Left renal pelvis (tissue), 4 donors: Measurements from ENCODE around the gene PAPPA. TPM values are rescaled to one million over a fixed set of nuclear protein-coding genes. Genes with fewer than 3 reads are reported as not detected.

Source experiments
- DNase-seq, 4 donors: peaks; one replicate each; pipeline ENCODE4 v3.0.0-alpha.2; 2013; ENCODE audit warnings: low read depth in 4 of 4, low spot score in 3 of 4
- polyA plus RNA-seq, 4 donors: library from polyadenylated mRNA; unstranded; fragments of 120-200 nt; gene quantifications; one replicate each; pipeline ENCODE4 v1.2.1, GENCODE V29; 2013; ENCODE audit not compliant: insufficient read length in 4 of 4

Gene PAPPA
- polyA plus RNA-seq, 4 donors = 1.6 to 8.8 (median 4.2) TPM

- DNase-seq = no peak
These were observed 242.1 kb downstream of the PAPPA start for GRCh38 chr9:116395699-116396037.

- no peak for DNase-seq
These were observed 249.6 kb downstream of the PAPPA start for GRCh38 chr9:116403171-116403570.

GRCh38 chr9:116404228-116404627, 250.6 kb downstream of the PAPPA start:
- DNase-seq = no peak

DNA sequence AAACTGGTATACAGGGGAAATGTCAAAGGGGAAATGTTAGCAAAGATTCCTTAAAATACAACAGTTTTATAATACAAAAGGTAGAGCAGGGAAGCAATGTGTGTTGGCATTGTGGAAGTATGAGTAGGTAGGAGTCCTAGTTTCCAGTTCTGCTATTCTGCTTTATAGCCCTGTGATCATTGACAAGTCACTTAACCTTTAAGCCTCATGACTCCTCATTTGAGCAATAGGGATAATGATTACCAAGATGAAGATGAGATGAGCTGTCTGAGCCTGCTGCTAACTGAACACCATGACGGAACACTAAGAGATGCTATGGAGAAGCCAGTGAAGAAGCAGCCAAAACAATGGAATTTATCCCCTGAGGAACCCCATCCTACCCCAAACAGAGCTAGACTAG, 251.7 kb downstream of the PAPPA start:
- DNase-seq = no peak

DNA sequence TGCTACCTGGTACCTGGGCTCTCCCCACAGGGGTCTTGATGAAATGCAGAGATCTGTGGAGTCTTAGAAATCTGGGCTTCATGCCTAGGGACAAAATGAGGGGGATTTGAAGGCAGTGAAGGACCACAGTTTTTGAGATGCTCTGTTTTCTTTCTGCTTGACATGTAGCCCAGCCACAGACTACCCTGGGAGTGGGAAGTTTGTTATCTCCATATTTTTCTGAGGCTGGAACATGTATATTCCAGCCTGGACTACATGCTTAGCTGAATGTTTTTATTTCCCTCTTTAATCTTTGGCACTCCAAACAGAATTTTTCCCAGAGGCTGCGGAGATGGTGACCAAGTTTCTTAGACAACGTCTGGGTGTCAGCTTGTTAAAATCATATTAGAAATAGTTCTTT, 252.9 kb downstream of the PAPPA start:
- no peak for DNase-seq

GRCh38 chr9:116409129-116409528, 255.5 kb downstream of the PAPPA start:
- DNase-seq = no peak

DNA sequence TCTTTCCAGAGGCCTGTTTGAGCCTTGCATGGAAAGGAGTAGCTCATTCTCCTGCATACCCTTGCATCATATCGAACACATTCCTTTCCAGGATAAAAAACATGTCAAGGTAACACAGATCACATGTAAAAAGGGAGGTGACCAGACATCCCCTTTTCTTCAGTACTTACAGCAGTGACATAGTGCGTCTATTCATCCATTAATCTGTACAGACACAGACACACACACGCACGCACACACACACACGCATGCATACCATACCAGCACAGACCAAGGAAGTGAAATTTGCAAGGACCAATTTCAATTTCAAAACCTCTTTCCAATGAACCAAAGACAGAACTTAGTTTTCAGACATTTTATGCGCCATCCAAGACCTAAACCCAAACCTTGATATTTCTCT, 256.0 kb downstream of the PAPPA start:
- DNase-seq = no peak

DNA sequence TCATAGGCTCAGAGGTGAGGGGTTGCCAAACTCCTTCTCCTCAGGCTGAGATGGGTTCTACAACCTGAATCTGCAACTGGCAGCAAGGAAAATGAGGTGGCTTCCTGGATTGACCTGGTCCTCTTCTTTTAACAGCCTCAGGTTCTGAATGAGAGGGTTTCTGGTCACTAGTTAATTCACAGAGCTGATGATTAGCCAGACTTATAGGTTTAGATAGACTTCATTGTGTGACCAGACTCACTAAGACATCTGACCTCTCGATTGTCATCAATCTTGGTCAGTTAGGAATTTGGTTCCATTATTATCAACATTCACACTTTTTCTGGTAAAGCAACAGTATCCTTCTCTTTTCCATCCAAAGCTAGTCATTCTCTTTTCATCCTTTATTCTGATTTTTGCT, 257.9 kb downstream of the PAPPA start:
- DNase-seq = no peak

- no peak for DNase-seq
These were observed 260.8 kb downstream of the PAPPA start for GRCh38 chr9:116414374-116414773.

DNA sequence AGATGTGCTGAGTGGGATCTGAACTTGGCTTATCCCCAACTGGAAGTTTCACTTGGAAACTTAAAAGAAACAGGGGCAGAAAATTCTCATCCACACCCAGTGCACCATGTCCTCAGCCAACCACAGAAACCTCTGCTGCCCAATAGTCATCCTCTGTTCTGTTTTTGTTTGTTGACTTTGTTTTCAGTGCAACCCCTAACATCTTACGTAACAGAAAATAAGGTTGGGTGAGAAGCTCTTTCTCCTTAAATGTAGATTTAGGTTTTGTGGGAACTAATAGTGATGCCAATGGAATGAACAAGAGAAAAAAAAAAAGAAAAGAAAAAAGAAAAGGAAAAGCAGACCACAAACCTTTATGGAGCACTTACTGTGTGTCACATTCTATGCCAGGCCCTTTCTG, 262.8 kb downstream of the PAPPA start:
- DNase-seq = no peak

- DNase-seq = peak in 1 of 4 donors; percentile 45
These were observed 263.9 kb downstream of the PAPPA start for GRCh38 chr9:116417464-116417863.

- no peak for DNase-seq
These were observed 265.6 kb downstream of the PAPPA start for GRCh38 chr9:116419181-116419580.

GRCh38 chr9:116420993-116421538, 267.5 kb downstream of the PAPPA start:
- DNase-seq = no peak

DNA sequence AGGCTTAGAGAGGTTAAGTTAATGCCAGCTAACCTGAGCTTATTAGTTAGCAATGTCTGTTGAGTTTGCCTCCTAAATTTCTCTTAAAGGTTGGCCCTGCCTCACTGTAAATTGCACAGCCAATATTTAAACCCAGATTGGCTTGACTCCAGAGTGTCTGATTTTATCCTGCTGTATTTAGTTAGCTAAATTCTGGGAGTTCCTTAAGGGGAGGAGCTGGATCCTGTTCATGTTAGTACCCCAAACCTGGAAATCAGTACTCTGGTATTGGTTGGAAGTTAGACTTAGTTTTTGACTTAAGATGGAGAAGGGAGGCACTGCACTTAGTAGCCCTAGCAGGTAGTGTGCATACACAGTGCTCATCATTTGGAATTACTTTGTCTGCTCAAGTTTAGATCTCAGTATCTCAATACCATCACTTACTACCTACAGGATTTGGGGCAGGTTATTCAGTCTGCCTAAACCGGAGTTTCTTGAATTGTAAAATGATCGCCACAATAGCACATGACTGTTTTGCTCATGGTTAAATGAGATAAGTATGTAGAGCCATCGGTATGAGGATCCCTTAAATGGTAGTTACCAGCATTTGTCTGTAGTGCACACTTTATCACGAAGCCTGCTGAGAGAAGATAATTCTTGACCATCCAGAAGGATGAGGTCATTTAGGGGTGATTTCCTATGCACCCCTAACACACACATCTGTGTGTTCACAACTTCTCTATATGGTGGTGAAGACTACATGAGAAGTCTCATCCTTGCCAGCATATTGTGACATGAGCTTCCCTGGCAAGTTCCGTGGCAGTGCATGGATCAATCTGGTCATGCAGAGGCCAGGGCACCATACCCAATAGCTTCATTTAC, 268.8 kb downstream of the PAPPA start:
- DNase-seq = no peak

DNA sequence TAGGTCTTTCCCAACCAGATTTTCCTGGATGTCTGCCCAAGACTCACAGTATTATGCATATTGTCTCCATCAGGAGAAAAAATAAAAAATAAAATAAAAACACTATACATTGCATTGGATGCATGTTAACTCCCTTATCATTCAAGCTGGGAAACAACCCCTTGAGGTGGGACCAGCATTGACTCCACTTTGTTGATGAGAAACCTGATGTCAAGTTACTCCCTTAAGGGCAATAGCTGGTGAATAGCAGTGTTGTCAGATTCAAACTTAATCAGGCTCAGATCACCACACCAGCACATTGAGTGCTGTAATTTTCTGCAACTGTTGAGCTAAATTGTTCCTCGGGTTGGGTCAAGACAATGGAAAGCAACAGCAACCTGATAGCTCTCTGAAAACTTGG, 269.6 kb downstream of the PAPPA start:
- DNase-seq = no peak

DNA sequence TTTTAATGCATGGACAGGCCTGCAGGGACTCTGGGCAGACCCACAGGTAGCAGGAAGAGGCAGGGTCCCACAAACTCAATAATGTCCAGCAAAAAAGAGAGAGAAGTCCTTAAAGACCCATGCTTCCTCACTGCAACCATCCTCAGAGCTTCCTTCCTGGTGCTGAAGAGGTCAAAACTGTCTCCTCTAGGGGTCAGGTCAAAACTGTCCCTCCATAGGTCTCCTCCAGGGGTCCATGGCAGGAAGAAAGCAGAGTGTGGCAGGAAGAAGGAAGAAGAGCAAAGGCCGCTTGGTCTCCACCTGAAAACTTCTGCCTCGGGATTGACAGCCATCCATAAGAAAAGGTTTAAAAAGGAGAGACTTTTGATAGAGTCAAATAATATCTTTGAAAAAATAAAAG, 271.7 kb downstream of the PAPPA start:
- DNase-seq = no peak

- no peak for DNase-seq
These were observed 277.3 kb downstream of the PAPPA start for GRCh38 chr9:116430849-116431248.

- no peak for DNase-seq
These were observed 278.5 kb downstream of the PAPPA start for GRCh38 chr9:116432051-116432450.

DNA sequence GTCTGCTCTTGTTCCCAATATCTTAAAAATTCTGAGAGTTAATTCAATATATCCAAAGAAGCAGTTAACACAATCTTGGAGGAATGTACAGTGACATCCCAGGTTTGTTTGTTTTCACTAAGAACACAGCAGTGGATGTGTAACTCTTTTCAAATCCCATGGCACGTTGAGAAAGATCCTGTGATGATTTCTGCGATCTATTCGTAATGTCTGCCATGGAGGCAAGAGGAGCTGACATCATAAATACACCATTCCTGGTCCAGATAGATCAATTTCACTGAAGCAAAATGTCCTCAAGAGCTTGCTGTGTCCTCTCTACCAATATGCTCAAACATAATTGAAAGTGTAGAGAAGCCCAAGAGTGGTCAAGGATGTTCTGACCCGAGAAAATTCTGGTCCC, 280.7 kb downstream of the PAPPA start:
- no peak for DNase-seq

DNA sequence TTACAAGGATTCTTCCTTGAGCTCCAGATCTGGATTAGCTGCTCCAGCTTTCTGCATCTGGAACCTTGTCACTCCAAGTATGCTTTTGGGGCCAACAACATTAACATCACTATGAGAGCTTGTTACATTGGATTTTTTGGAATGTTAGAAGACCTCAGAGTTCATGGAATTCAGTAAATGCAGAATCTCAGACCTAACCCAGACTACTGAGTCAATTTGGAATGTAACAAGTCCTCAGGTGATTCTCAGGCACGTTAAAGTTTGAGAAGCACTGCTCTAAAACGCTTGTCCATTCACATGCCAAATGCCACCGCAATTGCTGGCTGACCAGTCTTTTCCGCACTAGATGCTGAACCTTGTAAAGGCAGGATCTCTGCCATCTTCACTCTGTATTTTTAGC, 282.1 kb downstream of the PAPPA start:
- no peak for DNase-seq

- no peak for DNase-seq
These were observed 282.5 kb downstream of the PAPPA start for GRCh38 chr9:116436121-116436520.
